ENCODE data around the gene GEMIN8. TPM values are rescaled to one million over a fixed set of nuclear protein-coding genes. Genes with fewer than 3 reads are reported as not detected.

The GEMIN8 gene
- total RNA-seq, 1 donor from 2014 or later: 16.6 TPM

Other genes starting within 250 kb of the GEMIN8 start
- gene GPM6B, start 212.8 kb downstream of the GEMIN8 start, total RNA-seq: 5.4 to 7.0 TPM (median 6.2 TPM) in 3 replicates

Measured in mesothelial cell of epicardium (in vitro differentiated cells).